Measurements from ENCODE around the gene HOXB5.

GRCh38 chr17:48549914-48550501 is 43.6 kb downstream of the HOXB5 start:
- TF ChIP-seq CTCF (tag by site-specific recombination; IDR thresholded peaks at IDR 0.05): 0 out of 2 replicates have a peak, but pooled peaks have one; percentile 14
- TF ChIP-seq MZF1 (tag by site-specific recombination; IDR thresholded peaks at IDR 0.05; ENCODE audit: borderline replicate concordance): no peak
- TF ChIP-seq ZBTB26 (tag by site-specific recombination; optimal IDR thresholded peaks at IDR 0.05): no peak
- no peak for TF ChIP-seq ZNF302 (tag by site-specific recombination; IDR thresholded peaks at IDR 0.05; ENCODE audit: low read depth)
- TF ChIP-seq ZNF350 (tag by site-specific recombination; IDR thresholded peaks at IDR 0.05): no peak
- no peak for TF ChIP-seq ZNF660 (tag by site-specific recombination; IDR thresholded peaks at IDR 0.05)
- TF ChIP-seq REST (tag by site-specific recombination; IDR thresholded peaks at IDR 0.05): no peak
- TF ChIP-seq ZNF561 (tag by site-specific recombination; IDR thresholded peaks at IDR 0.05; ENCODE audit: borderline replicate concordance): no peak
- no peak for TF ChIP-seq YY1 (tag by site-specific recombination; IDR thresholded peaks at IDR 0.05)
